ENCODE results near the gene PTPRG. TPM values are rescaled to one million over a fixed set of nuclear protein-coding genes. Genes with fewer than 3 reads are reported as not detected.

The PTPRG gene
- total and polyA plus RNA-seq, 2 experiments from 2014 or later: 8.5 to 34.9 TPM

DNA sequence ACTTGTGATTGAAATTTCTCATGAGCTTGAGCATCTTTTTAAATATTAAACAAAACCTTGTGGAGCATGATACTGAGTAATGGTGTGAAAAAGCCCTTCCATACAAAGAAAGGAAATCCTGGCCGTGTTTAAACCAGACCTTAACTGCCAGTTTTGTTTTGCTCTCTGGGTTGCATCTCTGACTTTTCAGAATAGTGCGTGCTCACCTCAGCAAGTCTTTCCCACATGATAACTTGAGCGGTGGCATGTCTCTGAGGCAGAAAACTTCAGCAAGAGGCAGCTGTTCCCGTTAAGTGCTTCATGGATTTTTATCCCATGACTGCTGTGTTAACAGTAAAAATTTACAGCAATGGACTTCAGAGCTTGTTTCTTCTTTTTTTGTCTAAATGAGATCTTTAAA, 418.7 kb downstream of the PTPRG start:
- no peak for DNase-seq (ENCODE audit: low spot score)
- peak overlapping the region; percentile 2 for H3K4me2 ChIP-seq
- WGBS (ENCODE audit: low lambda C conversion rate, missing lambda C conversion rate): 52% methylated on average over 4 of the region's 4 CpGs

DNA sequence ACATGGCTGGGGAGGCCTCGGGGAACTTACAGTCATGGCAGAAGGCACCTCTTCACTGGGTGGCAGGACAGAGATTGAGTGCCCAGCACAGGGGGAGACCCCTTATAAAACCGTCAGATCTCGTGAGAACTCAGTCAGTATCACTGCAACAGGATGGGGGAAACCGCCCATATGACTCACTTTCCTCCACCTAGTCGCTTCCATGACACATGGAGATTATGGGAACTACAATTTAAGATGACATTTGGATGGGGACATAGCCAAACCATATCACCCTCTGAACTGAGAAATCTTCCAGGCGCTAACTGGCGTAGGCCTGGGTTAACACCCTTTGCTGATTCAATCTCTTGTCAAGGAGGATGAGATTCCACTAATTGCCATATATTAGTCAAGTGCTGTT, 419.7 kb downstream of the PTPRG start:
- H4K20me1 ChIP-seq (ENCODE audit: insufficient read depth, poor library complexity, severe bottlenecking): no peaks in the 10 kb centered on the region
- H3K27ac ChIP-seq: no peak overlapping the region
- DNase-seq (ENCODE audit: low spot score): no peak
- H3K9me3 ChIP-seq (ENCODE audit: low read depth): no peaks in the 10 kb centered on the region
- H3K4me3 ChIP-seq: no peak overlapping the region
- H3K79me2 ChIP-seq: peaks cover 7% of the 10 kb centered on the region
- H3K9me2 ChIP-seq (replicated peaks; ENCODE audit: insufficient read depth): no peaks in the 10 kb centered on the region
- no peak overlapping the region for H3K4me2 ChIP-seq
- over 99% methylated on average over 7 of the region's 7 CpGs for WGBS (ENCODE audit: low lambda C conversion rate, missing lambda C conversion rate)
- TF ChIP-seq, protein P1, sequence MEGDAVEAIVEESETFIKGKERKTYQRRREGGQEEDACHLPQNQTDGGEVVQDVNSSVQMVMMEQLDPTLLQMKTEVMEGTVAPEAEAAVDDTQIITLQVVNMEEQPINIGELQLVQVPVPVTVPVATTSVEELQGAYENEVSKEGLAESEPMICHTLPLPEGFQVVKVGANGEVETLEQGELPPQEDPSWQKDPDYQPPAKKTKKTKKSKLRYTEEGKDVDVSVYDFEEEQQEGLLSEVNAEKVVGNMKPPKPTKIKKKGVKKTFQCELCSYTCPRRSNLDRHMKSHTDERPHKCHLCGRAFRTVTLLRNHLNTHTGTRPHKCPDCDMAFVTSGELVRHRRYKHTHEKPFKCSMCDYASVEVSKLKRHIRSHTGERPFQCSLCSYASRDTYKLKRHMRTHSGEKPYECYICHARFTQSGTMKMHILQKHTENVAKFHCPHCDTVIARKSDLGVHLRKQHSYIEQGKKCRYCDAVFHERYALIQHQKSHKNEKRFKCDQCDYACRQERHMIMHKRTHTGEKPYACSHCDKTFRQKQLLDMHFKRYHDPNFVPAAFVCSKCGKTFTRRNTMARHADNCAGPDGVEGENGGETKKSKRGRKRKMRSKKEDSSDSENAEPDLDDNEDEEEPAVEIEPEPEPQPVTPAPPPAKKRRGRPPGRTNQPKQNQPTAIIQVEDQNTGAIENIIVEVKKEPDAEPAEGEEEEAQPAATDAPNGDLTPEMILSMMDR (IDR thresholded peaks at IDR 0.05; ENCODE audit: poor library complexity): no peak
- TF ChIP-seq EZH2phosphoT487 (IDR thresholded peaks at IDR 0.05; ENCODE audit: low read depth, severe bottlenecking, unreplicated experiment) (no peak), EZH2 (IDR thresholded peaks at IDR 0.05; ENCODE audit: borderline replicate concordance) (no peak)
- no peaks in the 10 kb centered on the region for H3K27me3 ChIP-seq
- no peaks in the 10 kb centered on the region for H3K4me1 ChIP-seq (ENCODE audit: insufficient read depth)
- no peak overlapping the region for H2AFZ ChIP-seq
- no peaks in the 10 kb centered on the region for H3K36me3 ChIP-seq (replicated peaks; ENCODE audit: insufficient read depth, low read depth)

More for the DNA sequence above, 418.7 kb downstream of the PTPRG start:
- H3K9me3 ChIP-seq (ENCODE audit: low read depth): no peaks in the 10 kb centered on the region
- H3K27me3 ChIP-seq: no peaks in the 10 kb centered on the region
- H2AFZ ChIP-seq: no peak overlapping the region
- H3K36me3 ChIP-seq (replicated peaks; ENCODE audit: insufficient read depth, low read depth): no peaks in the 10 kb centered on the region
- no peaks in the 10 kb centered on the region for H3K4me1 ChIP-seq (ENCODE audit: insufficient read depth)
- H3K27ac ChIP-seq: peak overlapping the region; percentile 25
- H3K4me3 ChIP-seq: no peak overlapping the region
- no peak for TF ChIP-seq EZH2 (IDR thresholded peaks at IDR 0.05; ENCODE audit: borderline replicate concordance)
- TF ChIP-seq, protein P1 (IDR thresholded peaks at IDR 0.05; ENCODE audit: poor library complexity): no peak
- TF ChIP-seq EZH2phosphoT487 (IDR thresholded peaks at IDR 0.05; ENCODE audit: low read depth, severe bottlenecking, unreplicated experiment): no peak
- H4K20me1 ChIP-seq (ENCODE audit: insufficient read depth, poor library complexity, severe bottlenecking): no peaks in the 10 kb centered on the region
- no peaks in the 10 kb centered on the region for H3K9me2 ChIP-seq (replicated peaks; ENCODE audit: insufficient read depth)
- H3K79me2 ChIP-seq: peaks cover 7% of the 10 kb centered on the region

DNA sequence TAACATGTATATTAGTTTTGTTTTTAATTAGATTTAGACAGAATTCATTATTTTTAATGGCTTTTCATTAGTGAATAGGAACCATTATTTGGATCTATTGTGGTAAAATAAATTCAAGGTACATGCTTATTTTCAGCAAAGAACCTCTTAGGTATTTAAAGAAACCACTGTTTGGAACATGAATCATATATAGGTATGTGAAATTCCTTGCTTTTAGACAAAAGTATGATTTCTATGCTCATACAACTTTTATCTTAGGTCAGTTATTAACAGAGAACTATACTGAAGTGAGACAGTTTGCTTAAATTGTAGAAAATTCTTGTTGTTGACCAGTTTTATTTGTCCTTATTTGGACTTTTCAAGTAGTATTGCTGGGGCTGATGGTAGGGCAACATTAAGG, 422.1 kb downstream of the PTPRG start:
- no peak for DNase-seq (ENCODE audit: low spot score)
- H3K9me2 ChIP-seq (replicated peaks; ENCODE audit: insufficient read depth): no peaks in the 10 kb centered on the region

More for the DNA sequence above, 422.1 kb downstream of the PTPRG start:
- no peak overlapping the region for H3K4me3 ChIP-seq
- H3K27ac ChIP-seq: no peak overlapping the region
- no peaks in the 10 kb centered on the region for H3K9me3 ChIP-seq (ENCODE audit: low read depth)
- TF ChIP-seq, protein P1 (IDR thresholded peaks at IDR 0.05; ENCODE audit: poor library complexity): no peak
- TF ChIP-seq EZH2phosphoT487 (IDR thresholded peaks at IDR 0.05; ENCODE audit: low read depth, severe bottlenecking, unreplicated experiment) (no peak), EZH2 (IDR thresholded peaks at IDR 0.05; ENCODE audit: borderline replicate concordance) (no peak)
- no peak overlapping the region for H2AFZ ChIP-seq
- no peaks in the 10 kb centered on the region for H3K36me3 ChIP-seq (replicated peaks; ENCODE audit: insufficient read depth, low read depth)
- H3K79me2 ChIP-seq: peaks cover 3% of the 10 kb centered on the region
- no peaks in the 10 kb centered on the region for H3K27me3 ChIP-seq
- no peaks in the 10 kb centered on the region for H3K4me1 ChIP-seq (ENCODE audit: insufficient read depth)
- no peaks in the 10 kb centered on the region for H4K20me1 ChIP-seq (ENCODE audit: insufficient read depth, poor library complexity, severe bottlenecking)
- no peak overlapping the region for H3K4me2 ChIP-seq
